SW480 (cell line): ENCODE measurements around the gene ATP1A4.

Experiments used
- DNase-seq: peaks from one replicate; pipeline ENCODE4 v3.0.0-alpha.2; 2016; ENCODE audit warnings: low spot score

The ATP1A4 gene

GRCh38 chr1:160144921-160145320 lies 6.5 kb upstream of the ATP1A4 start:
- DNase-seq: no peak

- no peak for DNase-seq
Measured at GRCh38 chr1:160146107-160146506, 5.3 kb upstream of the ATP1A4 start.

- no peak for DNase-seq
Measured at GRCh38 chr1:160148121-160148520, 3.3 kb upstream of the ATP1A4 start.

- no peak for DNase-seq
Measured at GRCh38 chr1:160149233-160149632, 2.2 kb upstream of the ATP1A4 start.

- no peak for DNase-seq
Measured at GRCh38 chr1:160149716-160150115, 1.7 kb upstream of the ATP1A4 start.

- no peak for DNase-seq
Measured at GRCh38 chr1:160154790-160155189, 3.4 kb downstream of the ATP1A4 start.

GRCh38 chr1:160156361-160156760 lies 5.0 kb downstream of the ATP1A4 start:
- DNase-seq: no peak

GRCh38 chr1:160157174-160157573 lies 5.8 kb downstream of the ATP1A4 start:
- DNase-seq: no peak

- no peak for DNase-seq
Measured at GRCh38 chr1:160158031-160158430, 6.6 kb downstream of the ATP1A4 start.

GRCh38 chr1:160158534-160158933 lies 7.1 kb downstream of the ATP1A4 start:
- no peak for DNase-seq

GRCh38 chr1:160159846-160160245 lies 8.4 kb downstream of the ATP1A4 start:
- DNase-seq: no peak

GRCh38 chr1:160161965-160162705 lies 10.7 kb downstream of the ATP1A4 start:
- DNase-seq: no peak

- no peak for DNase-seq
Measured at GRCh38 chr1:160162931-160163330, 11.5 kb downstream of the ATP1A4 start.

- DNase-seq: peak; percentile 32
Measured at GRCh38 chr1:160163615-160164014, 12.2 kb downstream of the ATP1A4 start.

- DNase-seq: no peak
Measured at GRCh38 chr1:160164121-160164520, 12.7 kb downstream of the ATP1A4 start.

GRCh38 chr1:160166166-160166868 lies 14.9 kb downstream of the ATP1A4 start:
- DNase-seq: no peak

- no peak for DNase-seq
Measured at GRCh38 chr1:160167056-160167455, 15.7 kb downstream of the ATP1A4 start.

- no peak for DNase-seq
Measured at GRCh38 chr1:160167580-160167979, 16.2 kb downstream of the ATP1A4 start.

- DNase-seq: no peak
Measured at GRCh38 chr1:160168016-160168415, 16.6 kb downstream of the ATP1A4 start.

GRCh38 chr1:160168609-160169369 lies 17.4 kb downstream of the ATP1A4 start:
- no peak for DNase-seq

- no peak for DNase-seq
Measured at GRCh38 chr1:160169553-160170399, 18.4 kb downstream of the ATP1A4 start.

GRCh38 chr1:160171354-160171753 lies 20.0 kb downstream of the ATP1A4 start:
- DNase-seq: no peak
